GM12865 (cell line): ENCODE data around the gene UBXN11.

Source experiments
- DNase-seq: peaks from one replicate; pipeline ENCODE4 v3.0.0; 2010; ENCODE audit warnings: low read depth
- H3K4me3 ChIP-seq: 2 replicates; pipeline ENCODE4 v1.5.1; 2011; ENCODE audit warnings: mild to moderate bottlenecking, low read depth, low read length, control low read depth
- CTCF ChIP-seq: IDR thresholded peaks from 2 replicates; pipeline ENCODE4 v1.5.1; 2011; ENCODE audit warnings: low read length, control low read depth, low read depth, inconsistent platforms; ENCODE audit not compliant: insufficient read depth; ENCODE audit errors: missing control alignments

Gene UBXN11

DNA sequence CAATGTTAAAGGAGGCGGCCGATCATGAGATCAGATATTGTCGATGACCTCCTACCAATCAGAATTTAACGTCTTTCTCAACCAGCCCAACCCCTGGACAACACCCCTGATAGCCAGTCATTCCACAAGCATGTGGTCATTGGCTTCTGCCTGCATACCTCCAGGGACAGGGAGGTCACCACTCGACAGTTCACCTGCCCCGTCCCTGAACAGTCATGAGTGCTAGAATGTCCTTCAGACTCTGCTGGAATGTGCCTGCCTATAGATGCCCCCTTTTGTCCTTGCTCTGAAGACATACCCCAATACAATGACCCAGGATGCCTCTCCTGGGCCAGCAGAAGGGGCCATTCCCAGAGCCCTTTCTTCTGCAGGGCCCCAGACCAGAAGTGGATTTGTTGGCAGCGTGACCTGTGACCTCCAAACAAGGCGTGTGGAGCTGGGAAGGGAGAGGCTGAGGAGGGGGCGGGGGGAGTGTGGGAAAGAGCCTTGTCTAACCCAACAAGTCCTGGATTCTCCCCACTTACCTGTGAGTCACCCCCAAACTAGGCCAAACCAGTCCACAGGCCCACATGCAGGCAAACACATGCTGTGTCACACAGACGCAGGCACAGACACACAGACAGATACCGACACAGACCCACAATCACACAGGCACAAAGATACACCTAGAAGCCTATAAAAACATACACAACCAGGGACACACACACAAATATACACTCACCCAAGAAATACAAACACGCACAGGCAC lies 45.3 kb upstream of the UBXN11 start:
- no peak for TF ChIP-seq CTCF
- DNase-seq: no peak
- no peak overlapping the region for H3K4me3 ChIP-seq

GRCh38 chr1:26350701-26351589 lies 44.5 kb upstream of the UBXN11 start:
- no peak overlapping the region for H3K4me3 ChIP-seq
- no peak for DNase-seq
- no peak for TF ChIP-seq CTCF

DNA sequence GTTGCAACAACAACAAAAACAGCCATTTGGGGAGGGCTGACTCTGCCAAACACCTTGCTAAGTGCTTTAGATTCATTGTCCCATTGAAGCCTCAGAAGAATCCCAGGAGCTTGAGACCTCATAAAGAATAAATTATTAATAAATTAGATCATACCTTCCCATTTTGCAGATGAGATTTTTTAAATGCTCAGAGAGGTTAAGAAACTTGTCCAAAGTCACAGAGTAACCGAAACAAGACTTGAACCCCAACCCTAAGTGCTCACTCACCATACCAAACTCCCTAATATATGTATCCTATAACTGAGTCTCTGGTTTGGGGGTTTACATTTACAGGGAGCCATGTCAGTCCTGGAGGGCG lies 43.9 kb upstream of the UBXN11 start:
- TF ChIP-seq CTCF: no peak
- DNase-seq: no peak
- no peak overlapping the region for H3K4me3 ChIP-seq

GRCh38 chr1:26349877-26350244 lies 43.4 kb upstream of the UBXN11 start:
- no peak for TF ChIP-seq CTCF
- no peak overlapping the region for H3K4me3 ChIP-seq
- no peak for DNase-seq

DNA sequence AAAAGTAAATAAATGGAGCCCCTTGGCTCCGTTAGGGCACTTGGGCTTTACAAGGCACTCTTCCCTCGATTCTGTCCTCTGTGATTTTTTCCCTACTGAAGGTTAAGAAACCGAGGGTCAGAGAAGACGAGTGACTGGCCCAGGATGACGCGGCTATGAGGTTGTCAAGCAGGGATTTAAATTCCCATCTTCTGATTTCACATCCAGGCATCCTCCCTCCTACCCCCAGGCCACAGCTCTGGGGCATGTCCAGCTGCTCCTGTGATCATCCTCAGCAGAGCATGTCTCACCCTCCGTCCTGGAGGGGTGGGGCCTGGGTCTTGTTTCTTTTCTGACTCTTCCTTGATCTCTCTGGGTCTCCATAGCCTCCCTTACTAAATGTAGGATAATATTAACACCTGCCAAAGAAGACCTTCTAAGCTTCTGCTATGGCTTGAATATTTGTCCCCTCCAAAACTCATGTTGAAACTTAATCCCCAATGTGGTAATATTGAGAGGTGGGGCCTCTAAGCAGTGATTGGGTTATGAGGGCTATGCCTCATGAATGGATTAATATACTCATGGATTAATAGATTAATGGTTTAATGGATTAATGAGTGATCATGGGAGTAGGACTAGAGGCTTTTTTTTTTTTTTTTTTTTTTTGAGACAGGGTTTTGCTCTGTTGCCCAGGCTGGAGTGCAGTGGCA lies 42.9 kb upstream of the UBXN11 start:
- no peak for TF ChIP-seq CTCF
- no peak for DNase-seq
- H3K4me3 ChIP-seq: no peak overlapping the region

- H3K4me3 ChIP-seq: no peak overlapping the region
- TF ChIP-seq CTCF: no peak
- DNase-seq: no peak
These were observed 40.0 kb upstream of the UBXN11 start for GRCh38 chr1:26346274-26347033.
